ENCODE measurements around the gene RAD51B.
A peak's percentile ranks its signal among the peaks of the same experiment; 100 is the strongest.

The RAD51B gene

DNA sequence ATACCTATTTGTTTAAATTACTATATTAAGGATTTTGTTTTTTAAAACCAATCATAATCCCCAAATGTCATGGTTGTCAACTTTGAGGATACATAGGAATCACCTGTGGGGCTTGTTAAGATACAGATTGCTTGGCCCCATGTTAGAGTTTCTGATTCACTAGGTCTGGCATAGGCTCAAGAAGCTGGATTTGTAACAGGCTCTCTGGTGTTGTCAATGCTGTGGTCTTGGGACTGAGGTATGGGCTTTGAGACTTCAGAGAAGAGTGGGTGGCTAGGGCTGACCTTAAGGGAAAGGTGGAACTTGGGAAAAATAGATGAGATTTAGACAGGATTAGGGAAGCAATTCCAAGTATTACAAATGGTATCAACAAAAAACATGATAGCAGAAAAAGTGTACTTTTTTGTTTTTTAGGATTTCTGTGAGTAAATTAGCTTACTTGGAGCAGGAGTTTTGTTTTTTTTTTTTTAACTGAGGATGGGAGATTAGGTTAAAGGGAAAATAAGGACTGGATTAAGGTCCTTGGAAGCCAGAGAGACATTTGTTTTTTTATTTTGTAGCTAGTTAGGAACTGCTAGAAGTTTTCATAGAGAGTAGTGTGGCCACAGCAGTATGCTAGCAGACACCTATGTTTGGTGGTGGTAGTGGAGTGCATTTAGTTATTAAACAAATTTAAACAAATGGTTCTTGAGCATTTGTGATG lies 88.6 kb downstream of the RAD51B start:
- DNase-seq: no peak

DNA sequence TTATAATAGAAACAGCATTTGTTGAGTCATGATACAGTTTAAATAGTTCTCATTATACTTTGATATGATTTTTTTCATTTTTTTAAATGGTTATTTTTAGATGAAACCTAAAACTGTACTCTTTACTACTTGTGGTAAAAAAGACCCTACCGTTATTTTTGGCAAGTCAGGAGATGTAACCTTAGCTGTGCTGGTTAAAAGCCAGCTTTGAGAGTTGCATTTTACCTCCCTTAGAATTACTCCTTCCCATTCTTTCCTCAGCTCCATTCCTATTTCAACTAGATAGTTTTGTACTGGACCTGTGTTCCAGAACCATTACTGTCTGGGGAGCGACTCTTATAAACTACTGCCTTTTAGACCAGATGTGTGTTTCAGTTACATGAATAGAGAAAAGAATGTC lies 92.0 kb downstream of the RAD51B start:
- DNase-seq: no peak

DNA sequence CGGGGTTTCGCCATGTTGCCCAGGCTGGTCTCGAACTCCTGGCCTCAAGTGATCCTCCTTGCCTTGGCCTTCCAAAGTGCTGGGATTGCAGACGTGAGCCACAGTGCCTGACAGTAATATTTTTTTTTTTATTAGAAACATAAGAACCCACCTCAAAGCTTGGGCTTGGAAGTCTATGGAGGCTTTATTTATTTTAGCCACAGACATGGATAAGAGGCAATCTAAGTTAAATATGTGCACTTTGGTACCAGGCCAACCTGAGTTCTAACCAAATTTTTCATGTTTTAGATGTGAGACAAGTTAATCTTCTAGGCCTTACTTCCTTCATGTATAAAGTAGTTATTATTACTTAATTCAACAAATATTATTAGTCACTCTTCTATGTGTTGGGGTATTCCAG lies 96.9 kb downstream of the RAD51B start:
- DNase-seq: no peak

DNA sequence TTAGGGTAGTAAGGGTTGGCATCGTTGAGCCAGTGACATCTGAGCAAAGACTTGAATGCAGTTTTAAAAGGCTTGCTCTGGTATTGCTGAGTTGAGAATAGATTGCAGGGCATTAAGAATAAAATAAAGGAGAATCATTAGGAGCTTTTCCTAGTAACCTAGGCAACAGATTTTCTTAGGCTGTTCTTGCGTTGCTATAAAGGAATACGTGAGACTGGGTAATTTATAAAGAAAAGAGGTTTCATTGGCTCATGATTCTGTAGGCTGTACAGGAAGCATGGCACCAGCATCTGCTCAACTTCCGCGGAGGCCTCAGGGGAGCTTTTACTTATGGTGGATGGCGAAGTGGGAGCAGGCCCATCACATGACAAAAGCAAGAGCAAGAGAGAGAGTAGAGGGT lies 97.4 kb downstream of the RAD51B start:
- DNase-seq: no peak

DNA sequence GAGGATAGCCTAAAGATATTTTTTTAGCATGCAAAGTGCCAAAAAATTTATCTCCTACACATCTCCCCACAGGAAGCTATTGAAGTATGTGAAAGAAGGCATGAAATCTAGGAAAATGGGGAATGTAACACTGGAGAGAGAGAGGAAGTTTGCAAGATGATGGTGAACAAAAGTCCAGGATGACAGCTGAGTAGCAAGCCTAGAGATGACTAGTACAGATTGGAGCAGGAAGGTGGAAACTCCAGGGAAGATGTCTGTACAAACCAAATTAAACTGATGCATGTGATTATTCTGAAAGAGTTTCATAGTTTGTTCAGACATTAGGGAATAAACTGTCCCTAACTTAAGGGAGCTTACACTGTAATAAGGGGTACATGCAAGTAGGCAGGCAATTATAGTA lies 99.3 kb downstream of the RAD51B start:
- no peak for DNase-seq

DNA sequence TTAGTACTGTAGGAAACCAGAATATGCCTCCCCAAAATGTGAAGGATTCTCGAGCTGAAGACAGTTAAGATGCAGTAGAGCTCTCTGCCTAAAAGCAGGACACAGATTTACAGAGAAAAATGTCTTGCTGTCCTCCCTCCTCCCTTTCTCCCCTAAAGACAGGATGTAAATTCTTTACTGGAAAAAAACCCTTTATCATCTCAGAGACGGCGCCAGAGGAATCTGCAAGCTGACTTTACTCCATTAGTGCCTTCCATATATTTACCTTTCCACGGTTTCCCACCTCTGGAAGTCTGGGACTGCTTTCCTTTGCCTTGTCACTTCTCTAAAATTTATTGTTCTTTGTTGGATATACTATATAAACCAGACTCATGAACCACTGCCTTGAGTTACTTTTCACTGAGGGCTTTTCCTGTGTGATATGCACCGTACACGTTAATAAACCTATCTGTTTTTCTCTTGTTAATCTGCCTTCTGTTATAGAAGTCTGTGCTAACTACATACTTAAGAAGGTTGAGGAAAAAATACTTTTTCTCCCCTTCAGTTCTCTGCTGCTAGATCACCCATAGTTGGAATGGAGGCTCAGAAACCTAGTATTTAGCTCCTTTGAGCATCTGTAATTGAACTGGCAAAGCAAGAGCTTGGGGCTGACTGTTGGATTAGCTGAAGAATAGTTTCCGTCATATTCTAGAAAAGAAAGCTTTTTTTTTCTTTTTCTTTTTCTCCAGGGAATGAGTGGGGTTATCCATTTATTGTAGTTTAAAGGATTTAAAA lies 99.9 kb downstream of the RAD51B start:
- DNase-seq: no peak

DNA sequence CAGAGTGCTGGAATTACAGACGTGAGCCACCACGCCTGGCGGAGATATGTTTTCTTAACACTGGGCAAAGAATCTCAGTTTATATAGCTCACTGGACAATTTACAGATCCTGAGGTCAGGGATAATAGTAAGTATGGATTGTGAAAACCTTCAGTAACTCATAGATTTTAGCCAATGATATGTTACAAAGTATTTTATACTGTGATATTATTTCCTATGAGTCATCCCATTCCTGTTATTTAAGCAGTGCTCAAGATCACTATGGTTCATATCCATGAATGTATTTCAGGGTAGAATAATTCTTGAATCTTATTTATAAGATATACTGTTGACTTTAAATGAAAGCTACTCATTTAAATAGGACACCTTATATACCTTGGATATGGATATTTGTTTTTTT lies 107.2 kb downstream of the RAD51B start:
- DNase-seq: no peak

DNA sequence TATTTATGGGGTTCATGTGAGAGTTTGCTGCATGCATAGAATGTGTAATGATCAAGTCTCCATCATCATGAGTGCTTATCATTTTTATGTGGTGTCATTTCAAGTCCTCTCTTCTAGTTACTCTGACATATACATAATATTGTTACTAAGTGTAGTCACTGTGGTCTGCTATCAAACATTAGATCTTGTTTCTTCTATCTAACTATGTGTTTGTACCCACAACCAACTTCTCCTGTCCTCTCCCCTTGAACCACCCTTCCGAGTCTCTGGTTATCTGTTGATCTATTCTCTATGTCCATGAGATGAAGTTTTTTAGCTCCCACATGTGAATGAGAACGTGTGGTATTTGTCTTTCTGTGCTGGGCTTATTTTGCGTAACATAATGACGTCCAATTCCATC lies 107.7 kb downstream of the RAD51B start:
- DNase-seq: no peak

DNA sequence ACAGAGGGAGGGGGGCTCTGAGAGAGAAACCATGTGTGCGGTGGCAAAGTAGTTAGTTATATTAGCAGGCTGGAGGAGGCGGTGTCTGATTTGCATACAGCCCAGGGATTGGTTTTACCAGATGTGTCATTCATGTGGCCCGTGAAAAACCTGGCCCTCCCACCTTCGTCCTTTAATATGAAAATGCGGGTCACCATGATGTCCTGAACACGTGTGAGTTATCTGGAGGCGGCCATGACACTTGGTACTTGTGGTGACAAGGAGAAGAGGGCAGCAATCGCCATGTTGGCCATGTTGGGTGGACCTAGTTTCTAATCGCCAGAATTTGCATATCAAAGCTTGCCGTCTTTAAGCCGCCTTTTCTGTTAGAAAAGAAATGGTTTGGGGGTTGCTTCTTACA lies 108.8 kb downstream of the RAD51B start:
- no peak for DNase-seq

DNA sequence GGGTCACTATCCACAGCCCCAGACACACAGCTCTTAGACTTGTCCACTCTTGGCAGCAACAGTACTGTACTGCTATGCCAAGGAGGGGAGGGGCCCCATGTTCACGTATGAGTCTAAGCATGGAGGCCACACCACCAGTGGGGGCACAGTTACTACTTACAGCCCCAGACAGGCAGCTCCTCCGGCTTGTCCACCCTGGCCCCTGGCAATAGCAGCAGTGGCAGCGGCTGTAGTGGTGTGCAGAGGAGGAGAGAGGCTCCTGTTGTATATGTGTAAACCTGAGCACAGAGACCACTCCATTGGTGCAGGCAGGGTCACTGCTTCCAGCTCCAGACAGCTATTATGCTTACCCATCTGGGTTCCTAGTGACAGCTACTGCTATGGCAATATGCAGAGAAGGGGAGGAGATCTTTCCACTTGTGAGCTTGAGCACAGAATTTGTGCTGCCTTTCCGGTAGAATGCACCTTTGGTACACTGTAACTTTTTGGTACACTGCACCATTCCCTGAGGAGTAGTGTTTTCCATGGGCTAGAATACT lies 113.2 kb downstream of the RAD51B start:
- no peak for DNase-seq

DNA sequence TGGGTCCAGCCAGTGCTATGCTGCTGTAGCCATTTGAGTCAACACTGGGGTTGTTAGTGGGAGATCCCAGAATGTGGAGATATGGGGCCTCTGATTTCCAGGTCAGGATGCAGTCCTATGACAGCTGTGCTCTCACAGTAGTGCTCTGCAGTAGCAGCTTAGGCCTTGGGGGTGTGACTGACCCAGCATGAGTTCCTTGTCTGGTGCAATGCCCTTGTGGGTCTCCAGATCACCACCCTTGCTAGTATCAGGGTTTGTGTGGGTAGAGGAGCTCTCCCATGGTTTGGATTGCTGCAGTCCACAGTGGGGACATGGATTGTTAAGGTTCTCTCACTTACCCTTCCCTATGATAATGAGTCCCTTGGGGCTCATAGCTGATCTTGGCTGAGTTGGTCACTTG lies 113.7 kb downstream of the RAD51B start:
- DNase-seq: no peak

DNA sequence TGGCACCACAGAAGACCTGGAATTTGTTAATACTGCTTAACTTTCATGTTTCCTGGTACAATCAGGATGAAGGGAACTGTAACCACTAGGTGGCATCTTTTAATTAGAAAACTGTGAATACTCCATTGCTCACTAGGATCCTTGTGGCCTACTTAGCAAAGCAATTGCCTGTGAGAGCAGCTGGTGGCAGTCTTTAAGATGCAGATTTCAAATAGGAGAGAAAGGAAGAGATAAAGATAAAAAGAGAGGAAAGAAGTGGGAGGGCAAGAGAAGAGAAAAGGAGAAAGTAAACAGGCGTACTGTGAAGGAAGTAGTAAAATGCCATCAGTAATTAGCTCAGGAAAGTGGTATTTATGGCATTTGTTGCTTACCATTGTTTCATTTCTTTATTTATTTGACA lies 114.5 kb downstream of the RAD51B start:
- peak; percentile 73 for DNase-seq

DNA sequence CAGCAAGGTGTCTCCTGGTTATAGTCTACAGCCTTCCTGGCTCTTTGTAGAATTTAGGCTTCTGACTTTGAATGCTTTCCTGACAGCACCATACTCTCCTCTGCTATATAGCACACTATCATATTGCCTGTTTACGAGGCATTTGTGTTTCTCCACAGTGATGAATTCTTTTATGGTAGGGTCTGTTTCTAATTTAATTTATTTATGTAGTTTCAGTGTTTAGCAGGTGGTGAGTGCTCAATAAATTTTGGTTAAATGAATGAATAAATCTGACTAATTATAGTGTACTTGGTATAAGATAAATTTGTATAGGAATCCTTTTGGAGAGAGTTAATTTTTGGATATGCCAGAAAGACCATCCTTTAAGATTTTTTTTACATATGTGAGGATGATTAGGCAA lies 115.3 kb downstream of the RAD51B start:
- no peak for DNase-seq

DNA sequence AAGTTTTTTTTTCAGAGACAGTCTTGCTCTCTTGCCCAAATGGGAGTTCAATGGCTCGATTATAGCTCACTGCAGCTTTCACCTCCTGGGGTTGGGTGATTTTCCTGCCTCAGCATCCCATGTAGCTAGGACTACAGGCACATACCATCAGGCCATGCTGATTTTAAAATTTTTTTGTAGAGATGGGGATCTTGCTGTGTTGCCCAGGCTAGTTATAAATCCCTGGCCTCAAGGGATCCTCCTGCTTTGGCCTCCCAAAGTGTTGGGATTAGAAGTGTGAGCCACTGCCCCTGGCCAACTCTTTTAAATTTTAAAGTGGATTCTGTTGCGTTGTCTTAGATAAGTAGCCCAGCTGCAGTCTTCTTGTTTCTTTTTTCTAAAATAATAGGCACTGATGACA lies 115.8 kb downstream of the RAD51B start:
- DNase-seq: no peak

DNA sequence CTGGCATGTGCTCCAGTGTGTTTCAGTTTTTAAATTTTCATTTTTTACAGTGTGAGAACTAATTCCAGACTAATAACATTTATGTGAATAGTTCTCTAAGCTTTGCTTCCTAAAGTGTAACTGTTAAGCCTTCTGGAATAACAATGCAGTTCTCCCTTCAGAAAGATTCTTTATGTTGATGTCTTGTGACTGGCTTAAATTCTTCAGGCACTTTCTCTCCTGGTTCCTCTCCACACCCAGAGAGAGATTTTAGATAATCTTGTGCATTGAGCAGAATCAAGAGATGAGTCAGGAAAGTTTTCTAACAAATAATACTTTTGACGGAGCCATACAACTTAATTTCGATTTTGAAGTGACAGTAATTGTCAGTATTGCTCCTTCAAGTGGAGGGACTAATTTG lies 118.5 kb downstream of the RAD51B start:
- no peak for DNase-seq

DNA sequence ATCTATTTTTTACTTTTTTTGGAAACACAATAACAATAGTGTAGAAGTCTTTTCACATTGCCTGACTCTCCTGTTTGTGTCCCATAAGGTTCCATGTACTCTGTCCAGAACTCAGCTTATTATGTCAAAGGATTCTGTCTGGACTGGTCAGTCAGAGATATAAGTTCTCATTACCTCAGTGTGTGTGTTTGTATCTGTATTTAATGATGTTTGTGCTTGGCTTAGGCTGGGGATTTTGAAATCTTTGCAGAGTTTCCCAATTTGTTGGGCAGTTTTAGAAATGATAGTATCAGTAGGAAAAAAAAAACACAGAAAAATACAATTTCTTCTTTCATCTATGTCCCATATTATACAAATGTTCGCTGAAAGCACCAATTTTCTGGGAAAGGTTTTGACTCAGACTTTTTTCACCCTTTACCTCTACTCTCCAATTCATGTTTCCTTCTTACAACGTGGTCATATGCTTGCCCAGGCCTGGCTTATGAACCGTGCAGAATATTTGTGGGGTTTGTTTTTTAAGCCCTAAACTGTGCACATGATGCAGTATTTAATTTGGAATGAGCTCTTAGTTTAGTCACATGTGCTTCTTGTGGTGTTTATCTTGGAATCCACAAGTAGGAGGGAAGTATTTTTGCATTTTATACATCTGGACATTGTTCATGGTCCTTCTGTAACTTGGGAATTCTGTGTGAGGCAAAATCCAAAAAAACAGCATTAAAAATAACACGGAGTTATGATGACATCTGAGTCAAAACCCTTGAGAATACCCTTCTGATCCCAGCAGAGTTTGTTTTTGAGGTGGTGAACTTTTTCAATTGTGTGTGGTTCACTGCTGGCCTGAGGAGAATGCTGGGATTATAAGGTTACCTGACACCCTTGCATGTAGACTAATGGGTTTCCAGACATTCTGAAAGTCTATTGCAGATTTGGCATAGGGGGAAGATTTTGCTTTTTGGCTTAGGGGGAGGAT lies 121.2 kb downstream of the RAD51B start:
- DNase-seq: no peak

DNA sequence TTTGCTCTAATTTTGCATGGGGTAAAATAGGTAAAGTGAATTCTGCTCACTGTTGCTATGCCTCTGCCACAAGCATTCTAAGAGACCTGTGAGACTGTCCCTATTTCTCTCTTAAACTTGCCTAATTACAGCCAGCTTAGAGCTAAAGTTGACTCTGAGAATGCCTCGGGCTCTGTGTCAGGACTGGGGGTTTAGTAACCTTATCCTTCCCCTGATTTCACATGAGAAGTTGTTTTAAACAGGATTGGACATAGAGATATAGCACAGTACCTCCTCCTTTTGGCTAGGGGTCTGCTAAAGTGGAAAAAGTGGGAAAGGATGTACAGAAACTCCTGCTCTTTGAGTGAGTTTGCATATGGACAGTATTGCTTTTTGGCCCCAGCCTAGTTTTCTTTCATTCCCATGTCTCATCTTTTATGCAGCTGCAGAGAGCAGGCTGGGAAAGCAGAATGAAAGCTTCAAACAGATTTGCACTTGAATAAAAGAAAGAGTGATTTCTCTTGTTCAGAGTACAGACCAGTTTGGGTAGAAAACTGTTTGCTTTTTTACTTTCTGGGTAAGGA lies 122.0 kb downstream of the RAD51B start:
- DNase-seq: no peak

DNA sequence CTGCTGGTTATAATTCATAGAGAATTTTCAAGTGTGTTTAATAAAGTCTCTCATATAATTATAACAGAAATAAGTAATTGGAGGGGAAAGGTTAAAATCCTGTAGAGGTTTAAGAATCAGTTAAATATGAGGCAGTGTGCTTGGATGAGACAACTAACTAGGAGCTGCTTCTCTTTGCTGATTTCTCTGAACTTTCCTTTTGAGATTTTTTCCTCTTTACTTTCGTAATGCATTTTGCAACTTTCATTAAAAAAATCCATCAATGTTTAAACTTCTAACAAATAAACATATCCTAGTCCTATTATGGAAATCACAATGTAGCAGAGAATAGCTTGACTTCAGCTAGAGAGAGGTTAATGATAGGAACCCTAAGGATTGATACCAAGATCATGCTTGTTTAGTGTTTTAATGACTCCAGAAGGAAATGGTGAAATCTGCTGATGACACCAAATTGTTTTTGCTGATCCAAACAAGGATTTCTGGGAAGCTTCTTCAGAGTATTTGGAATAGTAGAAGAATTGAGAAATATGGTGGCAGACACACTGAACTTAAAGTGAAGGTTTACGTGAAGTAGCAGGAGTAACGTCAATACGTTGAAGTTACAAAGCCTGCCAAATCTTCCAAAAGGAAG lies 122.6 kb downstream of the RAD51B start:
- no peak for DNase-seq

DNA sequence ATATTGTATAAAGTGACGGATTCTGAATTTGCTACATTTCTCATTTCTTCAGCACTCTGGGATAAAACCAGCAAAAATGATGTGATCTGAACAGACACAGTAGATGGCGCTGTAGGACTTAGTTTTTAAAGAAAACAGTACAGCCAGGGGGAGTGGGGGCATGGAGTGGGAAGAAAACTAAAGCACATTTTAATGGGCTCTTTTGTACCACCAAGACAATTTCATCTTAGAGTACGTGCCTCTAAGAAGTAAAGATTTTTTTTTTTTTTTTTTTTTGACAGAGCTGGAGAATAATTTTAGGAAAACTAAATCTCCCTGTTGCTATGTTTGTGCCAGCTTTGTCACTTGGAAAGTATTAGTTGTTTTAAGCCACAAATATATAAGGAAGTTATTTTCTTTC lies 124.4 kb downstream of the RAD51B start:
- peak; percentile 66 for DNase-seq

DNA sequence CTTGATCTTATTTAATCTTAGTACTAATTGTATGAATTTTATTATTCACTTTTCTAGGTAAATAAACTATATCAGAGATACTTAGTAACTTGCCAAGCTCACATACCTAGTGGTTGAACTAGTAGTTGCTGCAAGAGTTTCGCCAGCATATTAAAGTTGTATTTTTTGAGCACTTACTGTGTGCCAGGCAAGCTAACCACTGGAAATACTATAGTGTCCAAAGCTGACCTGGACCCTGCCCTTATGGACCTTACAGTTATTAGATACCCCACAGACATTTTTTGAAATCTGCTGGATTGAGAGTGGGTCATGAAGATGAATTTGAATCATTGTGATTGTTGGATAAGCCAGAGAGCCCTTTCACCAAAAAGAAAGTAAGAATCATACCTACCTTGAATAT lies 125.0 kb downstream of the RAD51B start:
- DNase-seq: peak; percentile 2

DNA sequence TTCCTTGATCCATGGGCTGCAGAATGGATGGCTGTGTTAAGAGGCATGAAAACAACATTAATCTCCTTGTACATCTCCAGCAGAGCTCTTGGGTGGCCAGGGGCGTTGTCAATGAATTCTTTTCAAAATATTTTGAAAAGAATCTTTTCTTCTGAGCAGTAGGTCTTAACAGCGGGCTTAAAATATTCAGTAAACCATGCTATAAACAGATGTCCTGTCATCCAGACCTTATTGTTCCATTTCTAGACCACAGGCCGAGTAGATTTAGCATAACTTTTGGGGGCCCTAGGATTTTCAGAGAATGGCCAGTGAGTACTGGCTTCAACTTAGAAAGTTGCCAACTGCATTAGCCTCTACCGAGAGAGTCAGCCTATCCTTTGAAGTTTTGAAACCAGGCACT lies 130.2 kb downstream of the RAD51B start:
- DNase-seq: no peak

DNA sequence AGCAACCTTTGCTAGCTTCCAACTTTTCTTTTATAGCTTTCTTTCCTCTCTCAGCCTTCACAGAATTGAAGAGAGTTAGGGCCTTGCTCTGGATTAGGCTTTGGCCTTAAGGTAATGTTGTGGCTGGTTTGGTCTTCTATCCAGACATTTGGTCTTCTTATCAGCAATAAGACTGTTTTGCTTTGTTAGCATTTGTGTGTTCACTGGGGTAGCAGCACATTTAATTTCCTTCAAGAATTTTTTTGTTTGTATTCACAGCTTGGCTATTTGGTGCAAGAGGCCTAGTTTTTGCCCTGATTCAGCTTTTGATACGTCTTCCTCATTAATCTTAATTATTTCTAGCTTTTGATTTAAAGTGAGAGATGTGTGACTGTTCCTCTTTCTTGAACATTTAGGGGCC lies 130.8 kb downstream of the RAD51B start:
- DNase-seq: no peak

Data from MV-4-11 (cell line).